H1 (cell line): ENCODE results near the gene IL1A. TPM values are rescaled to one million over a fixed set of nuclear protein-coding genes. Genes with fewer than 3 reads are reported as not detected.
A peak's percentile ranks its signal among the peaks of the same experiment; 100 is the strongest.

Experiments used
- CTCF ChIA-PET: fragments of 300-600 bp; sonication (Branson Sonifier 250); formaldehyde crosslinking; loops from one replicate; lab custom pipeline; 2021; ENCODE audit not compliant: partially characterized antibody; lab: Charles Lee
- POLR2A ChIA-PET: fragments of 300-600 bp; sonication (Branson Sonifier 250); formaldehyde crosslinking; loops from one replicate; lab custom pipeline; 2021; ENCODE audit warnings: inconsistent platforms; ENCODE audit not compliant: partially characterized antibody; lab: Charles Lee
- DNase-seq, 2 experiments: peaks; one replicate each; pipeline versions ENCODE4 v3.0.0 to v3.0.0-alpha.2; 2010 to 2022; ENCODE audit warnings: low spot score in 2 of 2, low read depth in 1 of 2, mixed read lengths in 1 of 2
- FAIRE-seq: peaks from 2 replicates; lab custom pipeline; 2011; peaks lifted over from hg19 to GRCh38; lab: Jason Lieb, UNC
- H2AFZ ChIP-seq: 2 replicates; pipeline ENCODE4 v1.8.1; 2012; ENCODE audit warnings: low read length, inconsistent platforms
- H2AK5ac ChIP-seq: 2 replicates; pipeline ENCODE4 v1.6.1; 2013; ENCODE audit warnings: low read depth, low read length
- H2BK120ac ChIP-seq: replicated peaks from 2 replicates; pipeline ENCODE3; 2013; ENCODE audit warnings: low read depth, low read length, inconsistent platforms
- H2BK12ac ChIP-seq: 2 replicates; pipeline ENCODE4 v1.6.1; 2013; ENCODE audit warnings: low read depth, low read length
- H2BK15ac ChIP-seq: 2 replicates; pipeline ENCODE4 v1.6.1; 2013; ENCODE audit warnings: low read length
- H2BK20ac ChIP-seq: 2 replicates; pipeline ENCODE4 v1.6.1; 2013; ENCODE audit warnings: low read length
- H2BK5ac ChIP-seq: 2 replicates; pipeline ENCODE4 v1.6.1; 2013; ENCODE audit warnings: low read depth, low read length
- H3K14ac ChIP-seq: 2 replicates; pipeline ENCODE4 v1.6.1; 2013; ENCODE audit warnings: inconsistent platforms; ENCODE audit not compliant: insufficient read length
- H3K18ac ChIP-seq: 2 replicates; pipeline ENCODE4 v1.6.1; 2013; ENCODE audit warnings: low read length; ENCODE audit errors: extremely low read depth
- H3K23ac ChIP-seq: 2 replicates; pipeline ENCODE4 v1.6.1; 2013; ENCODE audit warnings: inconsistent platforms; ENCODE audit not compliant: insufficient read length
- H3K23me2 ChIP-seq: 2 replicates; pipeline ENCODE4 v1.6.1; 2013; ENCODE audit warnings: low read depth, low read length
- H3K27ac ChIP-seq: 2 replicates; pipeline ENCODE4 v1.6.1; 2011; ENCODE audit warnings: low read depth, low read length, inconsistent platforms
- H3K27me3 ChIP-seq, 4 experiments: replicated peaks in 1 of 4; 1 replicate in 1 of 4; 2 replicates in 3 of 4; pipeline versions ENCODE4 v1.6.1 to v1.8.1; 2011 to 2013; ENCODE audit warnings: low read length in 3 of 4, mild to moderate bottlenecking in 3 of 4, inconsistent platforms in 2 of 4, mixed read lengths in 2 of 4, moderate library complexity in 1 of 4; ENCODE audit not compliant: control insufficient read depth in 3 of 4, insufficient read depth in 3 of 4; ENCODE audit errors: extremely low read depth in 1 of 4
- H3K36me3 ChIP-seq, 4 experiments: 2 replicates each; pipeline versions ENCODE4 v1.6.1 to v1.8.1; 2011 to 2013; ENCODE audit warnings: mild to moderate bottlenecking in 4 of 4, low read length in 3 of 4, moderate library complexity in 2 of 4, control low read depth in 1 of 4, inconsistent platforms in 1 of 4; ENCODE audit not compliant: insufficient read depth in 4 of 4, control insufficient read depth in 2 of 4
- H3K4ac ChIP-seq: replicated peaks from 2 replicates; pipeline ENCODE3; 2013; ENCODE audit warnings: low read length, low read depth, mixed read lengths, inconsistent platforms; ENCODE audit not compliant: insufficient read length
- H3K4me1 ChIP-seq, 4 experiments: replicated peaks in 1 of 4; 1 replicate in 1 of 4; 2 replicates in 3 of 4; pipeline versions ENCODE4 v1.6.1 to v1.8.1; 2011 to 2013; ENCODE audit warnings: low read length in 3 of 4, inconsistent platforms in 2 of 4, mixed read lengths in 1 of 4; ENCODE audit not compliant: insufficient read depth in 4 of 4, control insufficient read depth in 3 of 4
- H3K4me2 ChIP-seq, 2 experiments: 2 replicates each; pipeline versions ENCODE4 v1.6.1 to v1.8.1; 2011 to 2013; ENCODE audit warnings: low read depth in 2 of 2, low read length in 2 of 2, control low read depth in 1 of 2, inconsistent platforms in 1 of 2, mild to moderate bottlenecking in 1 of 2; ENCODE audit not compliant: insufficient read depth in 1 of 2
- H3K4me3 ChIP-seq, 4 experiments: fragments of 200-600, 300-600 bp in 1 of 4; sonication (generic), shearing (Covaris generic), sonication (Bioruptor Twin) in 1 of 4; 2 replicates each; pipeline versions ENCODE4 v1.5.1 to v1.8.1; 2011 to 2016; ENCODE audit warnings: low read length in 4 of 4, low read depth in 3 of 4, control low read depth in 2 of 4, inconsistent platforms in 2 of 4, mild to moderate bottlenecking in 2 of 4, mixed read lengths in 1 of 4, moderate library complexity in 1 of 4; ENCODE audit not compliant: insufficient read depth in 2 of 4; ENCODE audit errors: extremely low read depth in 1 of 4
- H3K56ac ChIP-seq: replicated peaks from 2 replicates; pipeline ENCODE3; 2013; ENCODE audit warnings: low read depth, mild to moderate bottlenecking, mixed read lengths, low read length, inconsistent platforms; ENCODE audit not compliant: insufficient read length
- H3K79me1 ChIP-seq: 2 replicates; pipeline ENCODE4 v1.6.1; 2013; ENCODE audit warnings: low read depth, low read length, control low read depth
- H3K79me2 ChIP-seq, 2 experiments: 2 replicates each; pipeline versions ENCODE4 v1.6.1 to v1.8.1; 2012 to 2013; ENCODE audit warnings: low read length in 2 of 2, mild to moderate bottlenecking in 2 of 2, inconsistent platforms in 1 of 2; ENCODE audit not compliant: insufficient read depth in 2 of 2, control insufficient read depth in 1 of 2
- H3K9ac ChIP-seq, 4 experiments: replicated peaks in 1 of 4; 1 replicate in 1 of 4; 2 replicates in 3 of 4; pipeline versions ENCODE4 v1.6.1 to v1.8.1; 2011 to 2013; ENCODE audit warnings: low read depth in 3 of 4, low read length in 3 of 4, control low read depth in 2 of 4, mild to moderate bottlenecking in 2 of 4, moderate library complexity in 2 of 4, inconsistent platforms in 1 of 4; ENCODE audit errors: extremely low read depth in 1 of 4
- H3K9me3 ChIP-seq, 2 experiments: 2 replicates each; pipeline versions ENCODE4 v1.6.1 to v1.8.1; 2012 to 2013; ENCODE audit warnings: mild to moderate bottlenecking in 2 of 2, moderate library complexity in 2 of 2, control low read depth in 1 of 2, inconsistent platforms in 1 of 2, low read depth in 1 of 2, low read length in 1 of 2, mixed read lengths in 1 of 2; ENCODE audit not compliant: insufficient read depth in 2 of 2
- H4K20me1 ChIP-seq, 2 experiments: replicated peaks in 1 of 2; 2 replicates each; pipeline versions ENCODE3 to v1.8.1; 2011 to 2013; ENCODE audit warnings: inconsistent platforms in 2 of 2, low read length in 2 of 2, mild to moderate bottlenecking in 1 of 2; ENCODE audit not compliant: insufficient read depth in 2 of 2, control insufficient read depth in 1 of 2
- H4K5ac ChIP-seq: 2 replicates; pipeline ENCODE4 v1.6.1; 2013; ENCODE audit warnings: low read length, low read depth, mixed read lengths, inconsistent platforms; ENCODE audit not compliant: insufficient read length
- H4K8ac ChIP-seq: 2 replicates; pipeline ENCODE4 v1.8.0; 2013; ENCODE audit warnings: mild to moderate bottlenecking, moderate library complexity, low read length, inconsistent platforms; ENCODE audit not compliant: insufficient read depth; ENCODE audit errors: extremely low read depth
- H4K91ac ChIP-seq: replicated peaks from 2 replicates; pipeline ENCODE3; 2013; ENCODE audit warnings: low read length, mixed read lengths, inconsistent platforms; ENCODE audit not compliant: insufficient read length
- EZH2 ChIP-seq: fragments of 200-600 bp; sonication (generic); IDR thresholded peaks from 2 replicates; pipeline ENCODE4 v1.7.1; 2012; ENCODE audit warnings: low read depth, mild to moderate bottlenecking, moderate library complexity, low read length, inconsistent platforms; ENCODE audit not compliant: severe bottlenecking
- HDAC6 ChIP-seq: IDR thresholded peaks from one replicate; pipeline ENCODE4 v1.7.1; 2012; ENCODE audit warnings: low read depth, mild to moderate bottlenecking, inconsistent platforms, low read length, moderate library complexity
- KDM1A ChIP-seq: fragments of 200-600, 300-600 bp; sonication (generic); IDR thresholded peaks from 2 replicates; pipeline ENCODE4 v1.7.1; 2016; ENCODE audit warnings: mild to moderate bottlenecking, low read length, borderline replicate concordance
- POU5F1 ChIP-seq: IDR thresholded peaks from 2 replicates; pipeline ENCODE4 v1.6.1; 2011; ENCODE audit warnings: low read depth, mild to moderate bottlenecking, low read length, moderate library complexity
- SP2 ChIP-seq: IDR thresholded peaks from 2 replicates; pipeline ENCODE4 v1.6.1; 2012; ENCODE audit warnings: mild to moderate bottlenecking, low read length, inconsistent platforms
- SUZ12 ChIP-seq: fragments of 200-600 bp; sonication (generic); IDR thresholded peaks from 2 replicates; pipeline ENCODE4 v1.6.1; 2012; ENCODE audit warnings: mild to moderate bottlenecking, inconsistent platforms, low read length, moderate library complexity, mixed read lengths
- ZNF274 ChIP-seq: IDR thresholded peaks from 2 replicates; pipeline ENCODE4 v1.7.0; 2012; ENCODE audit warnings: low read length, borderline replicate concordance; ENCODE audit errors: extremely low read depth
- WGBS, 2 experiments: shearing (Covaris generic) in 1 of 2; methylation state at CpG; one replicate each; pipeline versions ENCODE4 v1.1.6 to v1.1.7; 2013 to 2015; ENCODE audit warnings: low lambda C conversion rate in 2 of 2, mixed read lengths in 2 of 2, inconsistent platforms in 1 of 2, low coverage in 1 of 2, missing lambda C conversion rate in 1 of 2; ENCODE audit not compliant: insufficient replicate concordance in 2 of 2, insufficient coverage in 1 of 2, insufficient read length in 1 of 2; ENCODE audit errors: extremely low coverage in 1 of 2, missing lambda C conversion rate in 1 of 2; 5-methylcytosine and 5-hydroxymethylcytosine counted together
- polyA plus RNA-seq, 7 experiments: library from polyadenylated mRNA; depleted of rRNA in 3 of 7; stranded (reverse) in 5 of 7; unstranded in 2 of 7; fragments of >200 nt in 5 of 7; fragments of 200-250 nt in 2 of 7; gene quantifications; 1 replicate in 5 of 7; 2 replicates in 1 of 7; 4 replicates in 1 of 7; pipeline versions ENCODE4 v1.2.1 to v1.2.3, GENCODE V29; 2011 to 2013; ENCODE audit warnings: missing spikeins in 2 of 7, mixed read lengths in 2 of 7
- total RNA-seq: library from RNA; stranded (reverse); fragmentation: NEBNext Ultra II Directional; extraction: Animal tissue kit (Norgen Biotek cat#: 25700); gene quantifications from 2 replicates; pipeline ENCODE4 v1.2.1, GENCODE V29; 2021
- TF ChIP-seq, protein P1 (sequence below), 3 experiments: IDR thresholded peaks; 1 replicate in 2 of 3; 2 replicates in 1 of 3; pipeline versions ENCODE4 v1.5.1 to v1.6.1; 2011; ENCODE audit warnings: low read length in 3 of 3, mild to moderate bottlenecking in 3 of 3, inconsistent platforms in 2 of 3, low read depth in 1 of 3, moderate library complexity in 1 of 3; ENCODE audit not compliant: insufficient read depth in 1 of 3; ENCODE audit errors: control extremely low read depth in 1 of 3
- TF ChIP-seq, protein P2 (sequence below): IDR thresholded peaks from 2 replicates; pipeline ENCODE4 v1.6.1; 2012; ENCODE audit warnings: low read length, inconsistent platforms

The IL1A gene
- total and polyA plus RNA-seq, 2 of the 8 experiments (the other 6 are each of a cell fraction or from before 2014, with no cell fraction given) = 0.32 to 0.74 TPM

DNA sequence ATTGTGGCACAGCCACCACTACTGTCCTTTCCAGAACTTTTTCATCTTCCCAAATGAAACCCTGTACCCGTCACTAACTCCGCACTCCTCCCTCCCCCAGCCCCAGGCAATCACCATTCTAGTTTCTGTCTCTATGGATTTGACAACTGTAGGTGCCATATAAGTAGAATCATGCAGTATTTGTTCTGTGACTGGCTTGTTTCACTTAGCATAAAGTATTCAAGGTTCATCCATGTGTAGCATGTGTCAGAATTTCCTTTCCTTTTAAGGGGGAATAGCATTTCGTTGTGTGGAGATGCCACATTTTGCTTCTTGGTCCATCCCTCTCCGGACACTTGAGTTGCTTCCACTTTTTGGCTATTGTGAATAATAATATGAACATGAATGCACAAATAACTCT, 19.0 kb downstream of the IL1A start:
- peaks cover 0 to 8% (median 3%) of the 10 kb centered on the region in 4 experiments; a peak in 3 of 7 replicates for H3K4me1 ChIP-seq
- no peak overlapping the region for H2BK120ac ChIP-seq
- no peak overlapping the region for H3K27ac ChIP-seq
- DNase-seq = no peak
- no peak overlapping the region for H3K14ac ChIP-seq
- WGBS, 2 experiments = 79% methylated on average over 4 of the region's 4 CpGs; no CpG with 5 or more reads in 1 of the 2 experiments
- no peaks in the 10 kb centered on the region for H4K20me1 ChIP-seq
- no peak overlapping the region for H3K23ac ChIP-seq
- peak overlapping the region; percentile 84 to 98 for H3K4me2 ChIP-seq
- no peak overlapping the region for H3K9ac ChIP-seq
- no peak overlapping the region for H2BK20ac ChIP-seq
- H3K79me2 ChIP-seq = peaks cover 0 to 8% of the 10 kb centered on the region in 2 experiments; a peak in 1 of 4 replicates
- no peak overlapping the region for H2BK15ac ChIP-seq
- peaks cover 0 to 8% (median 3%) of the 10 kb centered on the region in 4 experiments; a peak in 2 of 8 replicates for H3K36me3 ChIP-seq
- no peak overlapping the region for H3K4ac ChIP-seq
- no peak overlapping the region for H2AK5ac ChIP-seq
- no peak overlapping the region for H4K5ac ChIP-seq
- no peaks in the 10 kb centered on the region for H3K9me3 ChIP-seq
- H4K8ac ChIP-seq = no peak overlapping the region
- no peak overlapping the region for H2BK5ac ChIP-seq
- no peak for FAIRE-seq
- H3K56ac ChIP-seq = no peak overlapping the region
- ChIA-PET POLR2A (no interaction called here), CTCF (interaction anchor here (2.3 kb wide), 1 partner anchor 120 kb away, joined by 9 read pairs; no protein-coding TSS in a partner anchor)
- H4K91ac ChIP-seq = no peak overlapping the region
- H3K27me3 ChIP-seq = no peaks in the 10 kb centered on the region
- no peak overlapping the region for H2BK12ac ChIP-seq
- peak overlapping the region; percentile 4; the same call in 1 of the 2 replicates for H2AFZ ChIP-seq
- peaks cover 4% of the 10 kb centered on the region; the same call in 1 of the 2 replicates for H3K79me1 ChIP-seq
- peaks cover 6% of the 10 kb centered on the region for H3K23me2 ChIP-seq
- no peak overlapping the region for H3K18ac ChIP-seq
- H3K4me3 ChIP-seq = peak overlapping the region; percentile 76 to 91 (median 86); a peak in 5 of 8 replicates
- TF ChIP-seq SP2 = no peak
- TF ChIP-seq, protein P1, sequence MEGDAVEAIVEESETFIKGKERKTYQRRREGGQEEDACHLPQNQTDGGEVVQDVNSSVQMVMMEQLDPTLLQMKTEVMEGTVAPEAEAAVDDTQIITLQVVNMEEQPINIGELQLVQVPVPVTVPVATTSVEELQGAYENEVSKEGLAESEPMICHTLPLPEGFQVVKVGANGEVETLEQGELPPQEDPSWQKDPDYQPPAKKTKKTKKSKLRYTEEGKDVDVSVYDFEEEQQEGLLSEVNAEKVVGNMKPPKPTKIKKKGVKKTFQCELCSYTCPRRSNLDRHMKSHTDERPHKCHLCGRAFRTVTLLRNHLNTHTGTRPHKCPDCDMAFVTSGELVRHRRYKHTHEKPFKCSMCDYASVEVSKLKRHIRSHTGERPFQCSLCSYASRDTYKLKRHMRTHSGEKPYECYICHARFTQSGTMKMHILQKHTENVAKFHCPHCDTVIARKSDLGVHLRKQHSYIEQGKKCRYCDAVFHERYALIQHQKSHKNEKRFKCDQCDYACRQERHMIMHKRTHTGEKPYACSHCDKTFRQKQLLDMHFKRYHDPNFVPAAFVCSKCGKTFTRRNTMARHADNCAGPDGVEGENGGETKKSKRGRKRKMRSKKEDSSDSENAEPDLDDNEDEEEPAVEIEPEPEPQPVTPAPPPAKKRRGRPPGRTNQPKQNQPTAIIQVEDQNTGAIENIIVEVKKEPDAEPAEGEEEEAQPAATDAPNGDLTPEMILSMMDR (IDR thresholded peaks at IDR 0.05; ENCODE audit: control extremely low read depth in 1 of 3, insufficient read depth in 1 of 3, low read depth in 1 of 3, low read length in 3 of 3) = no peak
- no peak for TF ChIP-seq ZNF274
- TF ChIP-seq KDM1A = no peak
- no peak for TF ChIP-seq HDAC6
- TF ChIP-seq SUZ12 = no peak
- TF ChIP-seq EZH2 = no peak
- no peak for TF ChIP-seq POU5F1
- TF ChIP-seq, protein P2, sequence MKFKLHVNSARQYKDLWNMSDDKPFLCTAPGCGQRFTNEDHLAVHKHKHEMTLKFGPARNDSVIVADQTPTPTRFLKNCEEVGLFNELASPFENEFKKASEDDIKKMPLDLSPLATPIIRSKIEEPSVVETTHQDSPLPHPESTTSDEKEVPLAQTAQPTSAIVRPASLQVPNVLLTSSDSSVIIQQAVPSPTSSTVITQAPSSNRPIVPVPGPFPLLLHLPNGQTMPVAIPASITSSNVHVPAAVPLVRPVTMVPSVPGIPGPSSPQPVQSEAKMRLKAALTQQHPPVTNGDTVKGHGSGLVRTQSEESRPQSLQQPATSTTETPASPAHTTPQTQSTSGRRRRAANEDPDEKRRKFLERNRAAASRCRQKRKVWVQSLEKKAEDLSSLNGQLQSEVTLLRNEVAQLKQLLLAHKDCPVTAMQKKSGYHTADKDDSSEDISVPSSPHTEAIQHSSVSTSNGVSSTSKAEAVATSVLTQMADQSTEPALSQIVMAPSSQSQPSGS = no peak
